H1 (cell line): ENCODE measurements around the gene PNRC2. TPM values are rescaled to one million over a fixed set of nuclear protein-coding genes. Genes with fewer than 3 reads are reported as not detected.

Source experiments
- CTCF ChIP-seq, 3 experiments: IDR thresholded peaks; 1 replicate in 2 of 3; 2 replicates in 1 of 3; pipeline versions ENCODE4 v1.5.1 to v1.6.1; 2011; ENCODE audit warnings: low read length in 3 of 3, mild to moderate bottlenecking in 3 of 3, inconsistent platforms in 2 of 3, low read depth in 1 of 3, moderate library complexity in 1 of 3; ENCODE audit not compliant: insufficient read depth in 1 of 3; ENCODE audit errors: control extremely low read depth in 1 of 3
- polyA plus RNA-seq, 7 experiments: library from polyadenylated mRNA; depleted of rRNA in 3 of 7; stranded (reverse) in 5 of 7; unstranded in 2 of 7; fragments of >200 nt in 5 of 7; fragments of 200-250 nt in 2 of 7; gene quantifications; 1 replicate in 5 of 7; 2 replicates in 1 of 7; 4 replicates in 1 of 7; pipeline versions ENCODE4 v1.2.1 to v1.2.3, GENCODE V29; 2011 to 2013; ENCODE audit warnings: missing spikeins in 2 of 7, mixed read lengths in 2 of 7
- total RNA-seq: library from RNA; stranded (reverse); fragmentation: NEBNext Ultra II Directional; extraction: Animal tissue kit (Norgen Biotek cat#: 25700); gene quantifications from 2 replicates; pipeline ENCODE4 v1.2.1, GENCODE V29; 2021

The PNRC2 gene
- total and polyA plus RNA-seq, 2 of the 8 experiments (the other 6 are each of a cell fraction or from before 2014, with no cell fraction given): 57.5 to 147 TPM

- peak in 1 of 3 experiments; percentile 28; a peak in 2 of 4 replicates for TF ChIP-seq CTCF (IDR thresholded peaks at IDR 0.05; ENCODE audit: control extremely low read depth in 1 of 3, insufficient read depth in 1 of 3, low read depth in 1 of 3, low read length in 3 of 3)
Observed at GRCh38 chr1:23979881-23980727, 20.5 kb downstream of the PNRC2 start, which contains the start of gene SRSF10 (continued).
